Measurements from ENCODE around the gene TNFRSF4.

The TNFRSF4 gene

DNA sequence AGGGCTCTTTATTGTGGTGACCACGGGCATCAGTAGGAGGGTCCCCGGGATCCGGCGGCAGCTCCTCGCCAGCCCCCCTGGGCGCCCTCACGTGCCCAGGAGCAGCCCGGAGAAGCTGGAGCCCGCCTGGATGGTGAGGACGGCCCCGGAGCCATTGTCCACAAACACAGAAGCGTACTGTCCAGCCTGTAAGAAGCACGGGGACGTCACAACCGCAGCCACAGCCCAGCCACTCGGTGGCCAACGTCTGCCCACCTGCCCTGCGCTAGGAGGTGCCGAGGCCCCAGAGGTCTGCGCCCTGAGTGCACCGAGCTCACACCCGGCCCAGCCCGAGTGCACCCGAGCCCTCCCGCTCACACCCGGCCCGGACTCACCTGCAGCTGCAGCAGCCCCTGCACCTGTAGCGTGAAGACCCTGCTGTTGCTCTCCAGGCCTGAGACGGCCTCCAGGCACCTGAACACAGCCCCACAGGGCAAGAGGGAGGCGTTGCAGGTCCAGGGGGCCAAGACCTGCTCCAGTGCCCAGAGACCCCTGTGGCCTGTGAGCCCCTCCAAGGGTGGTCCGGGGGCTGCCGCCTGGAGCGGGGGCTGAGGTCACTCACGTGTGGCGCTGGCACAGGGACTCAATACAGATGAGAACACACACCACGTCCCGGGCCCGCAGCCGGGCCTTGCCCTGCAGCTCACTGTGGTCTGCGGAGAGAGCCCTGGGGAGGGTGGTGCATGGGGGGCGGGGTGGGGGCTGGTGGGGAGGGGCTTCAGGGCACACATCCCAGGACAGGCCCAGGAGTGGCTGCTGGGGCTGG is 28.7 kb upstream of the TNFRSF4 start:
- H3K9me3 ChIP-seq (replicated peaks in 1 of 11), result no peaks in the 10 kb centered on the region
- no peak overlapping the region for H3K4me3 ChIP-seq
- peak overlapping the region in 8 of 11 experiments; percentile 71 to 92 (median 88); a peak in 14 of 22 replicates for H3K4me2 ChIP-seq
- no peaks in the 10 kb centered on the region for H3K36me3 ChIP-seq
- H3K27me3 ChIP-seq, result peaks cover 25 to 63% (median 36%) of the 10 kb centered on the region in 11 experiments
- no peak overlapping the region; a peak in 1 of 22 replicates for H3K9ac ChIP-seq
- H4K20me1 ChIP-seq, result peaks cover 21 to 86% (median 69%) of the 10 kb centered on the region in 11 experiments; a peak in 21 of 22 replicates
- H3K4me1 ChIP-seq, result peaks cover 14 to 85% (median 59%) of the 10 kb centered on the region in 10 experiments
- no peak overlapping the region for H3K27ac ChIP-seq
- TF ChIP-seq Cebpa-rat (IDR thresholded peaks at IDR 0.05), result no peak

DNA sequence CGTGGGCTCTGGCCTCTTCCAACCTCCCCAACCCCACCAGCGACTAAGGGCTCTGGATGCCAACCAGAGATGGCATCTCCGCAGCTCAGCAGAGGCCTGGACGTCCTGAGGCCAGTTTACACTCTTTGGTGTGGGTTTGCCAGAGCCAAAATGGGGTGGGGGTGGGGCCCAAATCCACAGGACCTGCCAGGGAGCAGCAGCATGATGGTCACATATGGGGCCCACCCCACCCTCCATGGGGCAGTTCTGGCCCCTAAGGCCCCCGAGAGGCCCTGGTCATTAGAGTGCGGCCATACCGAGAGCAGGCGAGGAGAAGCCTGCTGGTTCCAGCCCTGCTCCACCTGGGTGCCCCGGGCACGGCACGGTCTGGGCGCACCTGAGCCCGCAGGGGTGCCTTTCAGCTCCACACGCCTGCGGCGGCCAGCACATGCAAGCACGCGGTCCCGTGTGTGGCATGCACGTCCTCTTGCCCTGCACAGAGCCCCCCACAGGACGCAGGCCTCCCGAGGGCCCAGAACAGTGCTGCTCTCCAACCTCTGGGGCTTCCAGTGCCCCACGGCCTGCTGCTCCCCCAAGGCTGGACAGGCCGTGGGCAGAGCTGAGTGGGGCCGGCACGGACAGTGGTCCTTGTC is 27.8 kb upstream of the TNFRSF4 start:
- Histone ChIP-seq H3K4me1 (peaks cover 24 to 86% (median 69%) of the 10 kb centered on the region in 10 experiments), H3K4me3 (no peak overlapping the region; a peak in 1 of 20 replicates), H3K27ac (0 out of 22 replicates have a peak overlapping the region, but pooled peaks of 1 of the 11 experiments have one; percentile 32), H3K9ac (peak overlapping the region in 8 of 11 experiments; percentile 12 to 58 (median 52); a peak in 12 of 22 replicates), H3K9me3 (replicated peaks in 1 of 11) (no peaks in the 10 kb centered on the region), H3K4me2 (peak overlapping the region; percentile 31 to 92 (median 82); a peak in 20 of 22 replicates), H4K20me1 (peaks cover 11 to 86% (median 69%) of the 10 kb centered on the region in 11 experiments; a peak in 20 of 22 replicates), H3K27me3 (peaks cover 16 to 63% (median 26%) of the 10 kb centered on the region in 11 experiments), H3K36me3 (no peaks in the 10 kb centered on the region)
- no peak for TF ChIP-seq Cebpa-rat (IDR thresholded peaks at IDR 0.05)

DNA sequence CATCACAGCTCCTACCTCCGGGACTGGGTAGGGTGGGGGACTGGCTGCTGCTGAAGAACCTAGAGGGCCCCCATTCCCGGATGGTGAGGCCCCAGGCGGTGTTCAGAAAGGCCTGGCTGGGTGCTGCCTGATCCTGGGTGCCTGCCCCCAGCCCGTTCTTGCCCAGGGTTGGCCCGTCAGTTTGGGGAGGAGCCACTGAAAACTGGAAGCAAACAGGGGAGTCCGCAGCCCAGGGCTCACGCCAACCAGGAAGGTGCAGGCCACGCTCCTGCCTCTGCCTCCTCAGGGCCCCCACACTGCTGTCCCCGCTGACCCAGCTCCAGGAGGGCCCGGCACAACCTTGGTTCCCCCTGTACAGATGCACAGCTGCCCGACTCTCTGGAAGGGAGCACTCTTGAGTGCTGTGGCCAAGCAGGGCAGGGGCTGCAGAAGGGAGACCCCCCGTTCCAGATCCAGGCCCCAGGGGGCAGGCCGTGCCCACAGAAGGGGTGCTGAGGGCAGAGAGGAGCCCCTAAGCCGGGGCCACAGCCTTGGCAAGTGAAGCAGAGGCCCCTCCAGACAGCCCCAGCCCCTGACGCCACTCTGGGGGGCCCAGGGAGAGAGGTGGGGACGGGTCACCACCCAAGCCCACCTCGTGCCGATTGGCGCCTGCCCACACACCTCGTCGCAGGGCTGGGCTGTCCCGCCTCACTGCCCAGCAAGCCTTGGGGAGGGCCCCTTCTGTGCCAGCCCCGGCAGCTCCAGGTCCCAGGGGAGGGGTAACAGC is 27.1 kb upstream of the TNFRSF4 start:
- H3K4me1 ChIP-seq, result peaks cover 30 to 86% (median 72%) of the 10 kb centered on the region in 10 experiments
- H3K36me3 ChIP-seq, result 0 out of 22 replicates have a peak, but pooled peaks cover 0 to 2% (median 0%) of the 10 kb centered on the region in 11 experiments
- peak overlapping the region in 4 of 11 experiments; percentile 32 to 47 (median 40); a peak in 7 of 22 replicates for H3K27ac ChIP-seq
- H3K9me3 ChIP-seq (replicated peaks in 1 of 11), result no peaks in the 10 kb centered on the region
- TF ChIP-seq Cebpa-rat (IDR thresholded peaks at IDR 0.05), result no peak
- H3K4me2 ChIP-seq, result peak overlapping the region; percentile 31 to 92 (median 82)
- H3K4me3 ChIP-seq, result peak overlapping the region in 1 of 10 experiments; percentile 19; a peak in 1 of 20 replicates
- peak overlapping the region in 9 of 11 experiments; percentile 12 to 58 (median 51); a peak in 15 of 22 replicates for H3K9ac ChIP-seq
- peaks cover 9 to 60% (median 19%) of the 10 kb centered on the region in 11 experiments for H3K27me3 ChIP-seq
- H4K20me1 ChIP-seq, result peaks cover 6 to 86% (median 69%) of the 10 kb centered on the region in 11 experiments; a peak in 21 of 22 replicates

DNA sequence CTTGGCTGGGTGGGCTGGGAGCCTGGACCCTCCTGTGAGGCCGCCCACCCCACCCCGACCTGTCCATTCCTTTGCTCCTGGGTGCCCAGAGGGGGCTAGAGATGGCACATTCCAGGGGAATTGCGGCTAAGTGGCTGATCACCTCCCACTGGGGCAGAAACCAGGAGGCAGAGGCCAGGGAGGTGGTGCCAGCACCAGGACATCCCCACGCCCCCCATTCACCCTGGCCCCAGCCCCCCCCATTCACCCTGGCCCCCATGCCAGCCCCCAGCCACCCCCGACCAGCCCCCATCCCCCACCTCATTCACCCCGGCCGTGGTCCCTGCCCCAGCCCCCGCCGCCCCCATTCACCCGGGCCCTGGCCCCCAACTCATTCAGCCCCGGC is 26.4 kb upstream of the TNFRSF4 start:
- Histone ChIP-seq H3K27ac (no peak overlapping the region), H4K20me1 (peaks cover 8 to 86% (median 69%) of the 10 kb centered on the region in 11 experiments; a peak in 21 of 22 replicates), H3K4me3 (no peak overlapping the region), H3K9me3 (replicated peaks in 1 of 11) (no peaks in the 10 kb centered on the region), H3K36me3 (peaks cover 0 to 9% (median 3%) of the 10 kb centered on the region in 11 experiments; a peak in 8 of 22 replicates), H3K27me3 (peaks cover 2 to 54% (median 13%) of the 10 kb centered on the region in 11 experiments), H3K9ac (peak overlapping the region in 1 of 11 experiments; percentile 3; a peak in 1 of 22 replicates), H3K4me2 (peak overlapping the region in 7 of 11 experiments; percentile 15 to 100 (median 33); a peak in 8 of 22 replicates), H3K4me1 (peaks cover 30 to 86% (median 79%) of the 10 kb centered on the region in 10 experiments)
- no peak for TF ChIP-seq Cebpa-rat (IDR thresholded peaks at IDR 0.05)

DNA sequence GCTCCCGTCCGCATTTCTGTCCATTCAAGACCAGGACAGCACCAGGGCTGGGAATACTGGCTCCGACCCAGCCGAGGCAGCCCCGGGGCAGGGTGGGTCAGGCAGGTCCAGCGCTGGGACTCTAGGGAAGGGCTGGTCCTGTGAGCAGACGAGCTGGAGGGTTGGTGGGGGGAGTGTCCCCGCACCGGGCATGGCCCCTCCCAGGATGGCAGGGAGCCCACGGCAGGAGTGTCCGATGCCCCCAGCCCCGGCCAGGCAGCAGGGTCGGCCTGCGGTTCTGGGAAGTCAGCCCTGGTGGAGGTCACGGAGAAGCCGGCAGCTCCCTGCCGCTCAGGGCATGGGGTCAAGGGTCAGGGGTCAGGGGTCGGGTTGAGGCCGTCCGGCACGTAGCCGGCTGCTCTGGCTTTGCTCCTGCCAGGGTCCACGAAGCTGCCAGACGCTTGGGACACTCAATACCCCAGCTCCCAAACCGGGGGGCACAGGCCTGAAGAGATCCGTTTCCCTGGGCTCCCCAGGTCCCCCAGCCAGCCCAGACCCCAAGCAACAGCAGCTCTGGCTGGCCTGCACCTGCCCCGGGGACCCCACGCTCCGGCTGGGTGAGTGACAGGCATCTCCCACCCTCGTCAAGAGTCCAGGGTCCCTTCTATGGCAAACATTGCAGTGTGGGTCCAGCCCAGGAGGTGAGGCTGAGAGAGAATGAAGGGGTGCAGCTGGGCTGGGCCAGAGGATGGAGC is 25.8 kb upstream of the TNFRSF4 start:
- no peak for TF ChIP-seq Cebpa-rat (IDR thresholded peaks at IDR 0.05)
- Histone ChIP-seq H3K27me3 (peaks cover 0 to 52% (median 11%) of the 10 kb centered on the region in 11 experiments; a peak in 17 of 22 replicates), H3K9me3 (replicated peaks in 1 of 11) (no peaks in the 10 kb centered on the region), H3K9ac (peak overlapping the region in 2 of 11 experiments; percentile 3 to 23; a peak in 2 of 22 replicates), H3K4me3 (no peak overlapping the region), H4K20me1 (peaks cover 11 to 90% (median 73%) of the 10 kb centered on the region in 11 experiments; a peak in 21 of 22 replicates), H3K4me1 (peaks cover 32 to 92% (median 85%) of the 10 kb centered on the region in 10 experiments), H3K27ac (no peak overlapping the region), H3K36me3 (peaks cover 0 to 14% (median 9%) of the 10 kb centered on the region in 11 experiments; a peak in 13 of 22 replicates), H3K4me2 (peak overlapping the region in 6 of 11 experiments; percentile 15 to 100 (median 32); a peak in 7 of 22 replicates)

DNA sequence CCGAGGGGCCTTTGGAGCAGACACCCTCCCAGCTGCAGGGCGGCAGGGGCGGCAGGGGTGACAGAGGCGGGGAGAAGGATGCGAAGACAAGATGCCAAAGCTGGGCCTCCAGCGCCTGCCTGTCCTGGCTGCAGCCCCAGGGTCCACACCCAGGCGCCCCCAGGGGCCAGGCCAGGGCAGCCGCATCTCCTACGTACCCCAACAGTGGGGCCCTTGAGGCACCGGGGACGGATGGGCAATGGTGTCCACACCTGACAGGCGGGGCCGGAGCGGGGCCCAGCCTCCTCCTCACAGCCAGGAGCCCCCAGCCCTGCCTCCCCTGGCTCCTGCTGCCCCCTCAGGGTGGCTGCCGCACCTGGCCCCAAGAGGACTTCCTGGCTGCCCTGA is 25.3 kb upstream of the TNFRSF4 start:
- H3K9ac ChIP-seq, result peak overlapping the region in 1 of 11 experiments; percentile 23; a peak in 1 of 22 replicates
- peaks cover 35 to 96% (median 89%) of the 10 kb centered on the region in 10 experiments for H3K4me1 ChIP-seq
- H3K36me3 ChIP-seq, result peaks cover 0 to 20% (median 14%) of the 10 kb centered on the region in 11 experiments; a peak in 17 of 22 replicates
- no peak overlapping the region for H3K27ac ChIP-seq
- TF ChIP-seq Cebpa-rat (IDR thresholded peaks at IDR 0.05), result no peak
- H3K4me2 ChIP-seq, result peak overlapping the region in 4 of 11 experiments; percentile 12 to 100 (median 38); a peak in 5 of 22 replicates
- no peaks in the 10 kb centered on the region for H3K9me3 ChIP-seq (replicated peaks in 1 of 11)
- no peak overlapping the region for H3K4me3 ChIP-seq
- peaks cover 11 to 93% (median 76%) of the 10 kb centered on the region in 11 experiments; a peak in 21 of 22 replicates for H4K20me1 ChIP-seq
- H3K27me3 ChIP-seq, result peaks cover 0 to 49% (median 9%) of the 10 kb centered on the region in 11 experiments; a peak in 17 of 22 replicates

DNA sequence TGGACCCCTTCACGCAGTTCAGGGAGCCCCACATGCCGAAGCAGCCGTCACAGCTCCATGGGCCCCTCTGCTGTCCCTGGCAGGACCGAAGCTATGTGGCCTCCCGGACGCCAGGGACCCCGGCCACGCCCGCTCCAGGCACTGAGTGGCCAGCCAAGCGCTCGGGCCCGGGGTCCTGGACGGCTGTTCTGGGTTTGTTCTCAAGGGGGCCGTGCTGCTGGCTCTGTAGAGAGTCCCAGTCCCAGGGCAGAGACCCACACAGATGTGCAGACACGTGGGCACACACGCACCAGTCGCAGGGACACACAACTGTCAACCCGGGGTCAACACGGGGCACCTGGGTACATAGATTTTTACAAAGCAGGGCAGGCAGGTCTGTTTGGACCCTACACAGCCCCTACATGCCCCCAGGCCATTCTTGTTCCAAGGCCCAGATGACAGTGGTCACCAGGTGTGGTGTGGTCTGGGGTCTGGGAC is 24.8 kb upstream of the TNFRSF4 start:
- Histone ChIP-seq H3K4me3 (no peak overlapping the region), H4K20me1 (peaks cover 11 to 93% (median 76%) of the 10 kb centered on the region in 11 experiments; a peak in 21 of 22 replicates), H3K9ac (peak overlapping the region in 3 of 11 experiments; percentile 45 to 69 (median 64); a peak in 1 of 22 replicates), H3K4me2 (peak overlapping the region in 9 of 11 experiments; percentile 85 to 100 (median 100); a peak in 16 of 22 replicates), H3K4me1 (peaks cover 39 to 96% (median 89%) of the 10 kb centered on the region in 10 experiments), H3K27me3 (peaks cover 0 to 44% (median 4%) of the 10 kb centered on the region in 11 experiments; a peak in 13 of 22 replicates), H3K9me3 (replicated peaks in 1 of 11) (no peaks in the 10 kb centered on the region), H3K27ac (no peak overlapping the region), H3K36me3 (peaks cover 0 to 25% (median 18%) of the 10 kb centered on the region in 11 experiments; a peak in 18 of 22 replicates)
- TF ChIP-seq Cebpa-rat (IDR thresholded peaks at IDR 0.05), result no peak
